ENCODE measurements around the gene PCDHGA4.

Gene PCDHGA4

DNA sequence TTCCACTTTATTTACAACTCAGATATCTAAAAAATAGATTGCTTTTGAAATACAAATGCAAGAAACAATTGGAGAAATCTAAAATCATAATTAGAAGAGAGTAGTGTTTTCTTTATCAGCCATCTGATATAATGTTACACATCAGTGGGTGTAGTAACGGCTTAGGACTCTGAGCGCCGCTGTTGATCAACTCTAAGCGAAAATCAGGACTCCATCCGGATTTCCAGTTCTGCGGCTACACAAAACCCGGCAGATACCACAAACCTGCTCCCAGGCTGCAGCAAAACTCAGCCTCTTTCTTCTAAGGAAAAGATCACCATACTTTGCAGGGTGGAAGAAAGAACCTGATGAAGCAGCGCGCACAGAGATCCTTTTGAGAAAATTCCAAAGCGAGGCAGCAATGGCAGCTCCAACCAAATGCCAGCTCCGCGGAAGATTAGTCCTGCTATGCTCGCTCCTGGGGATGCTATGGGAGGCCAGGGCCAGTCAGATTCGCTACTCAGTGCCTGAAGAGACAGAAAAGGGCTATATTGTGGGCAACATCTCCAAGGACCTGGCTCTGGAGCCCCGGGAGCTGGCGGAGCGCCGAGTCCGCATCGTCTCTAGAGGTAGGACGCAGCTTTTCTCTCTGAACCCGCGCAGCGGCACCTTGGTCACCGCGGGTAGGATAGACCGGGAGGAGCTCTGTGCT is 47.9 kb downstream of the PCDHGA4 start, which contains the start of gene PCDHGA9:
TSS of gene PCDHGA9 (plus strand) at position 226 of the 691 bp plus-strand sequence. CDS start at position 401, 175 bp downstream.
- peak in 14 of 42 donors; percentile 13 to 70 (median 34) for DNase-seq
- intact Hi-C loops (cut with DNase I) = no loop called here

DNA sequence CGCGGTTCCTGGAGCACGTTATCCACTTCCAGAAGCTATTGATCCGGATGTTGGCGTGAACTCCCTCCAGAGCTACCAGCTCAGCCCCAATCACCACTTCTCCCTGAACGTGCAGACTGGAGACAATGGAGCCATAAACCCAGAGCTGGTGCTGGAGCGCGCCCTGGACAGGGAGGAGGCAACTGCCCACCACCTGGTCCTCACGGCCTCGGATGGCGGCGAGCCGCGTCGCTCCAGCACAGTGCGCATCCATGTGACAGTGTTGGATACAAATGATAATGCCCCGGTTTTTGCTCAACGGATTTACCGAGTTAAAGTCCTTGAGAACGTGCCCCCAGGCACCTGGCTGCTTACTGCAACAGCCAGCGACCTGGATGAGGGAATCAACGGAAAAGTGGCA is 48.6 kb downstream of the PCDHGA4 start:
- intact Hi-C loops (cut with DNase I) = no loop called here
- DNase-seq = peak in 1 of 42 donors; percentile 18
